GM19239 (cell line): ENCODE measurements around the gene RALGAPA2.

ENCODE experiments used
- DNase-seq: peaks from one replicate; pipeline ENCODE4 v3.0.0; 2011; ENCODE audit warnings: low spot score; ENCODE audit not compliant: insufficient read length
- FAIRE-seq: peaks from 2 replicates; lab custom pipeline; 2011; peaks lifted over from hg19 to GRCh38; lab: Jason Lieb, UNC

The RALGAPA2 gene

GRCh38 chr20:20643927-20644326, 68.5 kb downstream of the RALGAPA2 start:
- FAIRE-seq (no peak), DNase-seq (no peak)

- DNase-seq (no peak), FAIRE-seq (no peak)
These were observed 70.7 kb downstream of the RALGAPA2 start for GRCh38 chr20:20641783-20642182.

- FAIRE-seq, result no peak
These were observed 73.6 kb downstream of the RALGAPA2 start for GRCh38 chr20:20638878-20639277.

GRCh38 chr20:20637998-20638725, 74.3 kb downstream of the RALGAPA2 start:
- FAIRE-seq, result no peak
- DNase-seq, result no peak

More at GRCh38 chr20:20638878-20639277, 73.6 kb downstream of the RALGAPA2 start:
- DNase-seq, result no peak

- FAIRE-seq (no peak), DNase-seq (no peak)
These were observed 77.4 kb downstream of the RALGAPA2 start for GRCh38 chr20:20635006-20635405.

GRCh38 chr20:20632644-20633043, 79.8 kb downstream of the RALGAPA2 start:
- no peak for DNase-seq
- FAIRE-seq, result no peak

- DNase-seq, result no peak
- no peak for FAIRE-seq
These were observed 81.9 kb downstream of the RALGAPA2 start for GRCh38 chr20:20630551-20630950.

- FAIRE-seq (no peak), DNase-seq (no peak)
These were observed 82.8 kb downstream of the RALGAPA2 start for GRCh38 chr20:20629556-20630188.

- FAIRE-seq, result no peak
These were observed 84.1 kb downstream of the RALGAPA2 start for GRCh38 chr20:20628314-20628713.

GRCh38 chr20:20627471-20627870, 85.0 kb downstream of the RALGAPA2 start:
- DNase-seq (no peak), FAIRE-seq (no peak)

More at GRCh38 chr20:20628314-20628713, 84.1 kb downstream of the RALGAPA2 start:
- no peak for DNase-seq

GRCh38 chr20:20624914-20625313, 87.5 kb downstream of the RALGAPA2 start:
- FAIRE-seq (no peak), DNase-seq (no peak)

- DNase-seq (no peak), FAIRE-seq (no peak)
These were observed 91.2 kb downstream of the RALGAPA2 start for GRCh38 chr20:20621195-20621594.

- DNase-seq, result no peak
- no peak for FAIRE-seq
These were observed 98.1 kb downstream of the RALGAPA2 start for GRCh38 chr20:20614391-20614790.

GRCh38 chr20:20612251-20612650, 100.2 kb downstream of the RALGAPA2 start:
- FAIRE-seq (no peak), DNase-seq (no peak)

GRCh38 chr20:20611167-20611566, 101.3 kb downstream of the RALGAPA2 start:
- no peak for DNase-seq
- no peak for FAIRE-seq

- DNase-seq (no peak), FAIRE-seq (no peak)
These were observed 102.9 kb downstream of the RALGAPA2 start for GRCh38 chr20:20609522-20609921.

- no peak for DNase-seq
- FAIRE-seq, result no peak
These were observed 103.8 kb downstream of the RALGAPA2 start for GRCh38 chr20:20608641-20609040.

GRCh38 chr20:20608041-20608440, 104.4 kb downstream of the RALGAPA2 start:
- no peak for DNase-seq
- FAIRE-seq, result no peak

- no peak for DNase-seq
- no peak for FAIRE-seq
These were observed 105.6 kb downstream of the RALGAPA2 start for GRCh38 chr20:20606881-20607280.

- FAIRE-seq (no peak), DNase-seq (no peak)
These were observed 106.4 kb downstream of the RALGAPA2 start for GRCh38 chr20:20606050-20606449.

- no peak for DNase-seq
- FAIRE-seq, result no peak
These were observed 107.5 kb downstream of the RALGAPA2 start for GRCh38 chr20:20604907-20605306.

GRCh38 chr20:20604357-20604756, 108.1 kb downstream of the RALGAPA2 start:
- no peak for FAIRE-seq
- no peak for DNase-seq
